Tibial artery (tissue), 4 donors: ENCODE measurements around the gene MYOZ2.
"Not testable (repeated sequence)": the region's sequence is repeated elsewhere in the genome, so short reads cannot be mapped to it uniquely, and the experiment has no call there.

Experiments
- DNase-seq, 2 donors: peaks; one replicate each; pipeline ENCODE4 v3.0.0-alpha.2; 2019
- H3K27ac ChIP-seq, 2 donors: fragments of 200-600 bp; sonication (generic) in 1 of 2; 1 replicate in 1 of 2; 2 replicates in 1 of 2; pipeline ENCODE4 v1.5.1; 2018 to 2019; ENCODE audit warnings: mild to moderate bottlenecking in 1 of 2
- H3K27me3 ChIP-seq, 2 donors: fragments of 200-600 bp; sonication (generic) in 1 of 2; one replicate each; pipeline versions ENCODE4 v1.5.1 to v1.6.0; 2016 to 2019
- H3K36me3 ChIP-seq, 3 donors: fragments of 200-600 bp; sonication (generic) in 2 of 3; one replicate each; pipeline ENCODE4 v1.5.1; 2016 to 2019; ENCODE audit warnings: mild to moderate bottlenecking in 2 of 3
- H3K4me1 ChIP-seq, 4 donors: fragments of 200-600 bp; sonication (generic) in 2 of 4; 1 replicate in 3 of 4; 2 replicates in 1 of 4; pipeline ENCODE4 v1.5.1; 2016 to 2019
- H3K4me3 ChIP-seq, 2 donors: fragments of 200-600 bp; sonication (generic) in 1 of 2; 1 replicate in 1 of 2; 2 replicates in 1 of 2; pipeline ENCODE4 v1.5.1; 2018 to 2019; ENCODE audit warnings: mild to moderate bottlenecking in 2 of 2
- H3K9me3 ChIP-seq, 3 donors: fragments of 200-600 bp; sonication (generic) in 1 of 3; one replicate each; pipeline ENCODE4 v1.5.1; 2016 to 2019
- intact Hi-C: fragments of 100-400 bp; cut with DNase I; formaldehyde crosslinking; loops from one replicate; pipeline ENCODE4 v1.15.0; 2023; ENCODE audit warnings: low total_unique reads
- TF ChIP-seq, protein P1 (sequence below), 2 experiments: fragments of 200-600 bp in 1 of 2; fragments of 450-650 bp in 1 of 2; IDR thresholded peaks; one replicate each; pipeline ENCODE4 v1.5.1; 2017 to 2019; ENCODE audit warnings: antibody characterized with exemption in 2 of 2, mild to moderate bottlenecking in 1 of 2, moderate library complexity in 1 of 2

MYOZ2 gene

DNA sequence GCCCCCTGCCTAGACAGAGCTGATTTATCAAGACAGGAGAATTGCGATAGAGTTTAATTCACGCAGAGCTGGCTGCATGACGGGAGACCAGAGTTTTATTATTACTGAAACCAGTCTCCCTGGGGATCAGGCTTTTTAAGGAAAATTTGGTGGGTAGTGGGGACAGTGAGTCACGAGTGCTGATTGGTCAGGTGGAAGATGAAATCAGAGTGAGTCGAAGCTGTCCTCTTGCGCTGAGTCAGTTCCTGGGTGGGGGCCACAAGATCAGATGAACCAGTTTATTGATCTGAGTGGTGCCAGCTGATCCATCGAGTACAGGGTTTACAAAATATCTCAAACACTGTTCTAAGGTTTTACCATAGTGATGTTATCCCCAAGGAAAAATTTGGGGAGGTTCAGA is 36.6 kb downstream of the MYOZ2 start:
- intact Hi-C loops, result no loop called here
- H3K4me1 ChIP-seq, result no peaks in the 10 kb centered on the region
- no peaks in the 10 kb centered on the region for H3K36me3 ChIP-seq
- DNase-seq, result no peak
- H3K27ac ChIP-seq, result no peak overlapping the region
- no peaks in the 10 kb centered on the region for H3K27me3 ChIP-seq
- TF ChIP-seq, protein P1, sequence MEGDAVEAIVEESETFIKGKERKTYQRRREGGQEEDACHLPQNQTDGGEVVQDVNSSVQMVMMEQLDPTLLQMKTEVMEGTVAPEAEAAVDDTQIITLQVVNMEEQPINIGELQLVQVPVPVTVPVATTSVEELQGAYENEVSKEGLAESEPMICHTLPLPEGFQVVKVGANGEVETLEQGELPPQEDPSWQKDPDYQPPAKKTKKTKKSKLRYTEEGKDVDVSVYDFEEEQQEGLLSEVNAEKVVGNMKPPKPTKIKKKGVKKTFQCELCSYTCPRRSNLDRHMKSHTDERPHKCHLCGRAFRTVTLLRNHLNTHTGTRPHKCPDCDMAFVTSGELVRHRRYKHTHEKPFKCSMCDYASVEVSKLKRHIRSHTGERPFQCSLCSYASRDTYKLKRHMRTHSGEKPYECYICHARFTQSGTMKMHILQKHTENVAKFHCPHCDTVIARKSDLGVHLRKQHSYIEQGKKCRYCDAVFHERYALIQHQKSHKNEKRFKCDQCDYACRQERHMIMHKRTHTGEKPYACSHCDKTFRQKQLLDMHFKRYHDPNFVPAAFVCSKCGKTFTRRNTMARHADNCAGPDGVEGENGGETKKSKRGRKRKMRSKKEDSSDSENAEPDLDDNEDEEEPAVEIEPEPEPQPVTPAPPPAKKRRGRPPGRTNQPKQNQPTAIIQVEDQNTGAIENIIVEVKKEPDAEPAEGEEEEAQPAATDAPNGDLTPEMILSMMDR (IDR thresholded peaks at IDR 0.05), result no peak
- H3K9me3 ChIP-seq, result no peaks in the 10 kb centered on the region
- H3K4me3 ChIP-seq, result no peak overlapping the region

DNA sequence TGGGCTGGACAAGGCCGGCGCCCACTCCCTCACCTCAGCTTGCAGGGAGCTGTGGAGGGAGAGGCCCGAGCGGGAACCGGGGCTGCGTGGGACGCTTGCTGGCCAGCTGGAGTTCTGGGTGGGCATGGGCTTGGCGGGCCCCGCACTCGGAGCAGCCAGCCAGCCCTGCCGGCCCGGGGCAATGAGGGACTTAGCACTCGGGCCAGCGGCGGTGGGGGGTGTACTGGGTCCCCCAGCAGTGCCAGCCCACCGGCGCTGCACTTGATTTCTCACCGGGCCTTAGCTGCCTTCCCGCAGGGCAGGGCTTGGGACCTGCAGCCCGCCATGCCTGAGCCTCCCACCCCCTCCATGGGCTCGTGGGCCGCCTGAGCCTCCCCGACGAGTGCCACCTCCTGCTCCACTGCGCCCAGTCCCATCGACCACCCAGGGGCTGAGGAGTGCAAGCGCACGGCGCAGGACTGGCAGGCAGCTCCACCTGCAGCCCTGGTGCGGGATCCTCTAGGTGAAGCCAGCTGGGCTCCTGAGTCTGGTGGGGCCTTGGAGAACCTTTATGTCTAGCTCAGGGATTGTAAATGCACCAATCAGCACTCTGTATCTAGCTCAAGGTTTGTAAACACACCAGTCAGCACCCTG is 38.2 kb downstream of the MYOZ2 start:
- H3K36me3 ChIP-seq, intact Hi-C loops, H3K27me3 ChIP-seq: not testable (repeated sequence)

DNA sequence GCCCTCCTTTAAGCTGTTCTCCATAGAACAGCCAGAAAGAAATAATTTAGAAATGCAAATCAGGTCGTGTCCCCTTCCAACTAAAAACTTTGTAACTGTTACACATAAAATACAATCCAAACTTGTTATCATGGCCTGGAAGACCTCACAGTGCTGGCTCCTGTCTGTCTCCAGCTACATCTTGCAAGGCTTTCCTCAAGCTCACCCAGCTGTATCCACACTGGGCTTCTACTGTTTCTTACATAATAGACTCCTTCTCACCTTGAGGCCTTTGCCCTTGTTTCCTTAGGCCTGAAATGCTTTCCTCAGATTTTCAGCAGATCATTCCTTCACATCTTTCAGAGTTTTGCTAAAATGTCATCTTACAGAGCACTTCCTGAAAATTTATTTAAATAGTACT is 43.4 kb downstream of the MYOZ2 start:
- DNase-seq, result no peak
- H3K4me1 ChIP-seq, result no peaks in the 10 kb centered on the region
- H3K4me3 ChIP-seq, result no peak overlapping the region
- TF ChIP-seq, protein P1 (IDR thresholded peaks at IDR 0.05), result no peak
- no peaks in the 10 kb centered on the region for H3K36me3 ChIP-seq
- no peaks in the 10 kb centered on the region for H3K27me3 ChIP-seq
- no peaks in the 10 kb centered on the region for H3K9me3 ChIP-seq
- intact Hi-C loops, result no loop called here
- no peak overlapping the region for H3K27ac ChIP-seq

More for the DNA sequence above, 38.2 kb downstream of the MYOZ2 start:
- DNase-seq, H3K27ac ChIP-seq, H3K4me1 ChIP-seq, H3K9me3 ChIP-seq, H3K4me3 ChIP-seq: not testable (repeated sequence)

DNA sequence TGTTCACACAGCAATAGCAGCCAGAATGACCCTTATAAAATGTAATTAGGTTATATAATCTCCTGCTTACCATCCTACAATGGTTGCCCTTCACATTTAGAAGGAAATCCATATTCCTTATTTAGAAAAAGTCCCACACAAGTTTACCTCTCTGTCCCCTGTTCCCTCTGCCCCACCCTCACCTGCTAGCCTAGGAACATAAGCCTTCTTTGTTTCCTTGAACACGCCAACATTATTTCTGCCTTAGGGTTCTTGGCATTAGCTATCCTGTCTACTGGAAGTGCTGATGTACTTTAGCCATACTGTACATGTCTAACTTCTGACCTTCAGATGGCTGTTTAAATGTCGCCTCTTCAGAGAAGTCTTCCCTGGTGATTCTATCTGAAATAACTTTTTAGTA is 48.5 kb downstream of the MYOZ2 start:
- Histone ChIP-seq H3K27me3 (no peaks in the 10 kb centered on the region), H3K27ac (no peak overlapping the region), H3K4me1 (peaks cover 0 to 3% (median 0%) of the 10 kb centered on the region in 4 donors), H3K9me3 (no peaks in the 10 kb centered on the region), H3K4me3 (no peak overlapping the region), H3K36me3 (no peaks in the 10 kb centered on the region)
- TF ChIP-seq, protein P1 (IDR thresholded peaks at IDR 0.05), result no peak
- intact Hi-C loops, result no loop called here
- no peak for DNase-seq

DNA sequence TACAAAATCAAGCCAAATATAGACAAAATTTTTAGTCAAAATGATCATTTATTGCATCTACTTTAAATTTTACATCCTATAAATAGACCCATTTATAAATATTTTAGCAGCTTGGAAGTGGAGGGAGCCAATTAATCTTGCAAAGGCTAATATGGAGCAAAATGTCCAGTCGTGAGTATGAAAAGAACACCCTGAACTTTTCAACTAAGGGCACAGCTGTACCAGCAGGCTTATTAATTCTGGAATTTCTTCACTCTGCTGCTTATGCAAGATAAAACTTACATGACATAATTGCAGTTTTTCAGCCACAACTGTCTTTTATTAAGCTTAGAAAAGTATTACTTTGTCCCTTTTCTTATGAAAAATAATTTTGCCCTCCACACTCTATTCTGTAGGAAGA is 54.0 kb downstream of the MYOZ2 start:
- no peak for DNase-seq
- Histone ChIP-seq H3K36me3 (no peaks in the 10 kb centered on the region), H3K27me3 (no peaks in the 10 kb centered on the region), H3K27ac (peak overlapping the region; percentile 13 to 30), H3K4me3 (no peak overlapping the region), H3K4me1 (peaks cover 0 to 20% (median 3%) of the 10 kb centered on the region in 4 donors), H3K9me3 (no peaks in the 10 kb centered on the region)
- intact Hi-C loops, result no loop called here
- TF ChIP-seq, protein P1 (IDR thresholded peaks at IDR 0.05), result no peak

DNA sequence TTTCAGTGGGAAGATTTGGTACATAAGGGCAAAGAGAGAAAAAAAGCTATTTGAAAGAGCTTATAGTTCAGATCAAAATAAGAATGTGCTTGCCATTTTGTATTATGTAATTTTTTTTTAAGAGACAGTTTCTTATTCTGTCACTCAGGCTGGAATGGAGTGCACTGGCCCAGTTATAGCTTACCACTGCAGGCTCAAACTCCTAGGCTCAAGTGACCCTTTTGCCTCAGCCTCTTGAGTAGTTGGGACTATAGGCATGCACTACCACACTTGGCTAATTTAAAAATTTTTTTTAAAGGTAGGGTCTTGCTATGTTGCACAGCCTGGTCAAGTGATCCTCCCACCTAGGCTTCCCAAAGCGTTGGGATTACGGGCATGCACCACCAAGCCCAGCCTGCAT is 54.7 kb downstream of the MYOZ2 start:
- H3K4me1 ChIP-seq, result peaks cover 0 to 20% (median 3%) of the 10 kb centered on the region in 4 donors
- H3K4me3 ChIP-seq, result no peak overlapping the region
- TF ChIP-seq, protein P1 (IDR thresholded peaks at IDR 0.05), result no peak
- no peak for DNase-seq
- no peaks in the 10 kb centered on the region for H3K36me3 ChIP-seq
- H3K27ac ChIP-seq, result peak overlapping the region in 1 of 2 donors; percentile 30
- no peaks in the 10 kb centered on the region for H3K27me3 ChIP-seq
- H3K9me3 ChIP-seq, result no peaks in the 10 kb centered on the region
- intact Hi-C loops, result no loop called here
